ENCODE measurements around the gene SIK2.

The SIK2 gene

DNA sequence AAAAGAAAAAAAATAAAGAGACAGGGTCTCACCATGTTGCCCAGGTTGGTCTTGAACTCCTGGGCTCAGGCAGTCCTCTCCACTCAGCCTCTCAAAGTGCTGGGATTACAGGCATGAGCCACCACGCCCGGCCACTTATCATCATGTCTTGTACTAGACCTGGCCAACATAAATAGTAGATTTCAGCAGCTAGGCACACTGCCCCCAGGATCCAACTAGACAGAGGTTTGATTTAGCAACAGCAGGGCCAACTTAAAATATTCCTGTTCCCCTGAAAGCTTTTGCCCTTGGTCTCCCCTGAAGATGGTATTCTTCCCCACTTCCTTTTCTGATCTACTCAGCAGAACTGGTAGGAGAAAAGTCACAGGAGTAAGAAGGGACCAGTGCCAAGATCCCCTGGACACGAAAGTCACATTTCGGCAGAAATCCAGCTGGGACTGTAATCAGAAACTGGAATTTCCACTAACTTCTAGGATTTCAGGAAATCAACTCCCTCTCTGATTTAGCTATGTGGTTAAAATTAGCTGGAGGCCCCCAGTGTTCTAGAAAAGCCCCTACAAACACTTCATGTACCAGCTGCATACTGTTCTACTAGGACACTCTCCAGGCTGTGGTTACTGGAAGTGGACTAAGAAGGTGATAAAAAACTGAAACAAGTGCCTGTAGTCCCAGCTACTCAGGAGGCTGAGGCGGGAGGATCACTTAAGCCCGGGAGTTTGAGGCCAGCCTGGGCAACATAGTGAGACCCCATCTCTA lies 172.9 kb downstream of the SIK2 start:
- DNase-seq (ENCODE audit: low read depth), result no peak

DNA sequence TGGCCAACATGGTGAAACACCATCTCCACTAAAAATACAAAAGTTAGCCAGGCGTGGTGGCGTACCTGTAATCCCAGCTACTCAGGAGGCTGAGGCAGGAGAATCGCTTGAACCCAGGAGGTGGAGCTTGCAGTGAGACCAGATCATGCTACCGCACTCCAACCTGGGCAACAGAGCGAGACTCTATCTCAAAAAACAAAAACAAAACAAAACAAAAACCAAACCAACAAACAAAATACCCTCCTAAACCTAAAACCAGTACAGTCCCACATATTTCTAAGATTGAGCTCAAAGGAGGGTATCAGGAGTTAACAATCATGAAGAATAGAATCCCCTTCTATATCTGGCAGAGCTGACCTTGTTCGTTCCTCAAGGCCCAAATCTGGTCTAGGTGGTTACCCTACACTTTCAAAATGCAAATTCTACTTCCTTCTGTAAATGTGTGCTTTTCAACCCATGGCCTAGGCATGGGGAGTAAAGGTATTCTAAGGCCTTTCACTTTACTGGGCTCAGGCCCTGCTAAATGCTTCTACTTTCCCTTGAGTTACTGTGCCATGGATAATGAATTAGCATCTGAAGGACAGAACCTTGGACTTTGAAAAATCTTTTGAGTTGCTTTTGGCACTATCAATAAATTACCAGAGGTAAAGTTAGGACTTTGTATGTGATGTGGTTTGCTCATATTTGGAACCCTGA lies 174.3 kb downstream of the SIK2 start:
- no peak for DNase-seq (ENCODE audit: low read depth)
- H3K4me3 ChIP-seq (ENCODE audit: low read length), result no peak overlapping the region
- TF ChIP-seq, protein P1, sequence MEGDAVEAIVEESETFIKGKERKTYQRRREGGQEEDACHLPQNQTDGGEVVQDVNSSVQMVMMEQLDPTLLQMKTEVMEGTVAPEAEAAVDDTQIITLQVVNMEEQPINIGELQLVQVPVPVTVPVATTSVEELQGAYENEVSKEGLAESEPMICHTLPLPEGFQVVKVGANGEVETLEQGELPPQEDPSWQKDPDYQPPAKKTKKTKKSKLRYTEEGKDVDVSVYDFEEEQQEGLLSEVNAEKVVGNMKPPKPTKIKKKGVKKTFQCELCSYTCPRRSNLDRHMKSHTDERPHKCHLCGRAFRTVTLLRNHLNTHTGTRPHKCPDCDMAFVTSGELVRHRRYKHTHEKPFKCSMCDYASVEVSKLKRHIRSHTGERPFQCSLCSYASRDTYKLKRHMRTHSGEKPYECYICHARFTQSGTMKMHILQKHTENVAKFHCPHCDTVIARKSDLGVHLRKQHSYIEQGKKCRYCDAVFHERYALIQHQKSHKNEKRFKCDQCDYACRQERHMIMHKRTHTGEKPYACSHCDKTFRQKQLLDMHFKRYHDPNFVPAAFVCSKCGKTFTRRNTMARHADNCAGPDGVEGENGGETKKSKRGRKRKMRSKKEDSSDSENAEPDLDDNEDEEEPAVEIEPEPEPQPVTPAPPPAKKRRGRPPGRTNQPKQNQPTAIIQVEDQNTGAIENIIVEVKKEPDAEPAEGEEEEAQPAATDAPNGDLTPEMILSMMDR (conservative IDR thresholded peaks at IDR 0.05; ENCODE audit: low read length), result no peak

More for the DNA sequence above, 172.9 kb downstream of the SIK2 start:
- H3K4me3 ChIP-seq (ENCODE audit: low read length), result no peak overlapping the region
- TF ChIP-seq, protein P1 (conservative IDR thresholded peaks at IDR 0.05; ENCODE audit: low read length), result no peak

DNA sequence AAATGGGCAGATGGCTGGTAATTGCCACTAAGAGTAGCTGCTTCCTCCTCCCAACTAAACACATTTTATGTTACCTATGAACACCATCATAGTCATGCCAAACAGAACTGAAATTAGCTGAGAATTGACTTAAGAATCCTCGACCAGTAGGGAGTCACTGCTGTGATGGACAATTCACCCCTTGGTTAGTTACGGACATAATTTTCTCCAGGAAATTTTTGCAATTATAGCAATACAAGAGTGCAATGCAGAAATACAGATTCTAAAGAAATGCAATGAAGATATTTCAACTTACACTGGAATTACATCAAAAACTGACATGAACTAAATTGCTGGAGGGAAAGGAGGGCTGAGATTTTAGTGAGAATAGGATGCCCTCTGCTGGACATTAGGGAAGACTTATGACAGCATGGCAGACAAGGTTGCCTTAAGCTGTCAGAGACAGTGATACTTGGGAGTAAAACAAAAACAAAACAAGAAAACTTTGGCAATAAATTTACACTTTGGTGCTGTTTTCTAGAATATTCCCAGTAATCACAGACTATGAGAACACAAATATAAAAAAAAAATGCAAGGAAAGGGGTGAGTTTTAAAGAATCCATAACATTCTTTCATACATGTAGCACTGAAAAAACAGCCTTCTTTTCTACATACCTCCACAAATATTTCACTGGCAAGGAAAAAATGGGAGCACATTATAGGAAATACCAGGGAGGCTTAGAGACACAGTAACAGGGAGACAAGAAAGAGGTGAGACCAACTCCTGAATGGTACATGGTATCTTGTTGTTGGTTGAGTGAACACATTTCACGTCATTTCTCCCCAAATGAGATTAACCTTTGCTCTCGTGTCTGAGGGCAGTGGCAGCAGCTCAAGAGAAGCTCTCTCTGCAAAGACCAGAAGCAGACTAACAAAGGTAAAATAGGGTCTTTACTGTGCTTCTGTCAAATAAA lies 175.1 kb downstream of the SIK2 start:
- DNase-seq (ENCODE audit: low read depth), result peak; percentile 82
- TF ChIP-seq, protein P1 (conservative IDR thresholded peaks at IDR 0.05; ENCODE audit: low read length), result peak; percentile 83
- H3K4me3 ChIP-seq (ENCODE audit: low read length), result no peak overlapping the region

GRCh38 chr11:111778047-111778558 lies 175.9 kb downstream of the SIK2 start:
- DNase-seq (ENCODE audit: low read depth), result no peak
- TF ChIP-seq, protein P1 (conservative IDR thresholded peaks at IDR 0.05; ENCODE audit: low read length), result no peak
- H3K4me3 ChIP-seq (ENCODE audit: low read length), result no peak overlapping the region

GRCh38 chr11:111779118-111779517 lies 176.9 kb downstream of the SIK2 start:
- no peak overlapping the region for H3K4me3 ChIP-seq (ENCODE audit: low read length)
- DNase-seq (ENCODE audit: low read depth), result no peak
- TF ChIP-seq, protein P1 (conservative IDR thresholded peaks at IDR 0.05; ENCODE audit: low read length), result no peak

Measured in AG10803 (cell line).